Cardiac muscle cell (in vitro differentiated cells and primary cell): ENCODE results near the gene MAGEE1. TPM values are rescaled to one million over a fixed set of nuclear protein-coding genes. Genes with fewer than 3 reads are reported as not detected.

ENCODE experiments used
- DNase-seq, 2 donors: peaks; one replicate each; pipeline versions ENCODE4 v3.0.0 to v3.0.0-alpha.2; 2010 to 2017; ENCODE audit warnings: low read depth in 1 of 2, low spot score in 1 of 2
- H3K27ac ChIP-seq: fragments of 200-600 bp; sonication (generic); 2 replicates; pipeline ENCODE4 v1.5.1; 2016
- H3K27me3 ChIP-seq: fragments of 200-600 bp; sonication (generic); 2 replicates; pipeline ENCODE4 v1.6.0; 2016; ENCODE audit warnings: control low read depth
- H3K36me3 ChIP-seq: fragments of 200-600 bp; sonication (generic); 2 replicates; pipeline ENCODE4 v1.5.1; 2016; ENCODE audit warnings: control low read depth
- H3K4me1 ChIP-seq: fragments of 200-600 bp; sonication (generic); 2 replicates; pipeline ENCODE4 v1.8.1; 2017; ENCODE audit warnings: low read depth, mild to moderate bottlenecking, mixed run types
- H3K4me3 ChIP-seq: fragments of 200-600 bp; sonication (generic); 2 replicates; pipeline ENCODE4 v1.5.1; 2016; ENCODE audit warnings: mild to moderate bottlenecking
- H3K9me3 ChIP-seq: fragments of 200-600 bp; sonication (generic); 2 replicates; pipeline ENCODE4 v1.5.1; 2017; ENCODE audit warnings: low read depth, mild to moderate bottlenecking, control low read depth
- CTCF ChIP-seq: IDR thresholded peaks from 2 replicates; pipeline ENCODE4 v1.5.1; 2012; ENCODE audit warnings: low read depth, mild to moderate bottlenecking, low read length
- polyA plus RNA-seq: library from polyadenylated mRNA; unstranded; fragments of >200 nt; fragmentation: Nextera tagmentation; extraction: Ambion mirVana; gene quantifications from 2 replicates; pipeline ENCODE4 v1.2.1, GENCODE V29; 2016
- total RNA-seq: library from RNA; depleted of rRNA; stranded (reverse); fragments of >200 nt; gene quantifications from 2 replicates; pipeline ENCODE4 v1.2.3, GENCODE V29; 2016

MAGEE1 gene
- total RNA-seq (5.8 and 6.3 TPM in 2 replicates), polyA plus RNA-seq (1.7 and 2.5 TPM in 2 replicates)

- no peaks in the 10 kb centered on the region for H3K4me1 ChIP-seq
- H3K4me3 ChIP-seq, result peak within 1 kb of the TSS; percentile 77
- no peaks in the 10 kb centered on the region for H3K9me3 ChIP-seq
- H3K36me3 ChIP-seq, result no peaks in the 10 kb centered on the region
- no peak within 1 kb of the TSS for H3K27ac ChIP-seq
- peak; percentile 64 to 72 for DNase-seq
- no peak for TF ChIP-seq CTCF
- peaks cover 10% of the 10 kb centered on the region for H3K27me3 ChIP-seq
Measured at GRCh38 chrX:76427560-76428242, at the start of gene MAGEE1. TSS of gene MAGEE1 (plus strand) at chrX:76427710. CDS start at chrX:76427931, 221 bp downstream.

DNA sequence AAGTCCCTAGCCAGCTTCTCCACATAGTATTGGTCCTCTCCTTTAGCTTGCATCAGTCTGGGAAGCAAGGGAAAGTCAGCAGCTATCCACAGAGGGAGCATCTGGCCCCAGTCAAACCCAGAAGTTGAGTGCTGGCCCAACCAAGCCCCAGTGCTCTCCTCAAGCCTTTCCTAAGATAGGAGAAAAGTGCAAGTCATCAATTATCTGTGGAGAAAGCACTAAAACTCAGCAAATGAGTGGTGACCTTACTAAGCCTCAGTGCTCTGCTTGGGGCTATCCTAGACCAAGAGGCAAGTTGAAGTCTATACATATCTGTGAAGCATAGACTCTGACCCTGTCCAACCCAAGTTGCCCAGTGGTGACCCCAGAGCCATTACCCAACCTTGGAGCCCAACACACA is 28.5 kb upstream of the MAGEE1 start:
- Histone ChIP-seq H3K4me3 (no peak overlapping the region), H3K4me1 (no peaks in the 10 kb centered on the region), H3K27me3 (no peaks in the 10 kb centered on the region), H3K9me3 (no peaks in the 10 kb centered on the region), H3K27ac (no peak overlapping the region), H3K36me3 (no peaks in the 10 kb centered on the region)
- DNase-seq, result no peak
- no peak for TF ChIP-seq CTCF

GRCh38 chrX:76407795-76408194 is 19.7 kb upstream of the MAGEE1 start:
- H3K27me3 ChIP-seq, result no peaks in the 10 kb centered on the region
- no peak for DNase-seq
- TF ChIP-seq CTCF, result no peak
- H3K4me1 ChIP-seq, result no peaks in the 10 kb centered on the region
- no peaks in the 10 kb centered on the region for H3K36me3 ChIP-seq
- H3K4me3 ChIP-seq, result no peak overlapping the region
- no peak overlapping the region for H3K27ac ChIP-seq
- H3K9me3 ChIP-seq, result peaks cover 6% of the 10 kb centered on the region

GRCh38 chrX:76420237-76420636 is 7.3 kb upstream of the MAGEE1 start:
- H3K27me3 ChIP-seq, result no peaks in the 10 kb centered on the region
- H3K4me1 ChIP-seq, result no peaks in the 10 kb centered on the region
- DNase-seq, result no peak
- no peaks in the 10 kb centered on the region for H3K9me3 ChIP-seq
- no peaks in the 10 kb centered on the region for H3K36me3 ChIP-seq
- no peak for TF ChIP-seq CTCF
- no peak overlapping the region for H3K4me3 ChIP-seq
- H3K27ac ChIP-seq, result no peak overlapping the region

GRCh38 chrX:76428243-76429130 is 977 bp downstream of the MAGEE1 start:
- Histone ChIP-seq H3K36me3 (no peaks in the 10 kb centered on the region), H3K9me3 (no peaks in the 10 kb centered on the region), H3K4me1 (no peaks in the 10 kb centered on the region), H3K27me3 (peaks cover 10% of the 10 kb centered on the region), H3K27ac (no peak overlapping the region), H3K4me3 (peak overlapping the region; percentile 77)
- no peak for TF ChIP-seq CTCF
- DNase-seq, result no peak
